Caco-2 (cell line): ENCODE results near the gene IGSF21. TPM values are rescaled to one million over a fixed set of nuclear protein-coding genes. Genes with fewer than 3 reads are reported as not detected.

ENCODE experiments used
- BruUV-seq: library from RNA; stranded (reverse); fragments of 400-500 nt; replicated peaks from 2 replicates; lab custom pipeline; 2021; lab: Mats Ljungman, UMichigan
- CTCF ChIA-PET: fragments of 300-600 bp; sonication (Branson Sonifier 250); formaldehyde crosslinking; loops from one replicate; lab custom pipeline; 2022; ENCODE audit warnings: antibody characterized with exemption; lab: Charles Lee
- POLR2A ChIA-PET: fragments of 300-600 bp; sonication (Branson Sonifier 250); formaldehyde crosslinking; loops from one replicate; lab custom pipeline; 2022; ENCODE audit warnings: antibody characterized with exemption; lab: Charles Lee
- DNase-seq, 2 experiments: peaks; one replicate each; pipeline versions ENCODE4 v3.0.0 to v3.0.0-alpha.2; 2020 to 2022
- H3K27me3 ChIP-seq: replicated peaks from 2 replicates; pipeline ENCODE4 v1.6.0; 2011; ENCODE audit warnings: low read length; ENCODE audit not compliant: control insufficient read depth, insufficient read depth
- H3K36me3 ChIP-seq: 2 replicates; pipeline ENCODE4 v1.5.1; 2011; ENCODE audit warnings: low read length; ENCODE audit not compliant: control insufficient read depth, insufficient read depth
- H3K4me1 ChIP-seq: fragments of 250-450 bp; sonication (Bioruptor Pico); 2 replicates; pipeline ENCODE4 v1.5.1; 2020; ENCODE audit warnings: mild to moderate bottlenecking
- H3K4me3 ChIP-seq: 2 replicates; pipeline ENCODE4 v1.5.1; 2011; ENCODE audit warnings: low read depth, mild to moderate bottlenecking, control low read depth, low read length
- H3K9me3 ChIP-seq: fragments of 250-450 bp; sonication (Bioruptor Pico); 2 replicates; pipeline ENCODE4 v1.5.1; 2020; ENCODE audit warnings: mild to moderate bottlenecking, moderate library complexity
- H3K27ac Mint-ChIP-seq: one replicate; pipeline ENCODE4 v1.8.0; 2022; ENCODE audit warnings: mixed read lengths; ENCODE audit not compliant: unreplicated experiment
- H3K27me3 Mint-ChIP-seq: one replicate; pipeline ENCODE4 v1.8.0; 2022; ENCODE audit warnings: mixed read lengths; ENCODE audit not compliant: insufficient read depth, unreplicated experiment
- H3K36me3 Mint-ChIP-seq: one replicate; pipeline ENCODE4 v1.8.0; 2022; ENCODE audit warnings: mild to moderate bottlenecking, mixed read lengths; ENCODE audit not compliant: insufficient read depth, unreplicated experiment
- H3K4me1 Mint-ChIP-seq: one replicate; pipeline ENCODE4 v1.8.0; 2022; ENCODE audit warnings: low read depth, mixed read lengths; ENCODE audit not compliant: unreplicated experiment
- H3K4me3 Mint-ChIP-seq: one replicate; pipeline ENCODE4 v1.8.0; 2022; ENCODE audit warnings: mild to moderate bottlenecking, moderate library complexity, mixed read lengths; ENCODE audit not compliant: unreplicated experiment
- H3K9me3 Mint-ChIP-seq: one replicate; pipeline ENCODE4 v1.8.0; 2022; ENCODE audit warnings: mixed read lengths; ENCODE audit not compliant: unreplicated experiment
- CTCF ChIP-seq, 2 experiments: fragments of 200-600 bp in 1 of 2; IDR thresholded peaks; 1 replicate in 1 of 2; 2 replicates in 1 of 2; pipeline versions ENCODE4 v1.5.1 to v1.8.0; 2011 to 2022; ENCODE audit warnings: antibody characterized with exemption in 1 of 2, control low read depth in 1 of 2, inconsistent platforms in 1 of 2, low read depth in 1 of 2, low read length in 1 of 2, mild to moderate bottlenecking in 1 of 2, moderate library complexity in 1 of 2; ENCODE audit not compliant: insufficient read depth in 1 of 2, severe bottlenecking in 1 of 2, unreplicated experiment in 1 of 2
- intact Hi-C: fragments of 100-400 bp; cut with micrococcal nuclease; formaldehyde crosslinking; loops from one replicate; pipeline ENCODE4 v1.10.0; 2022; ENCODE audit not compliant: unreplicated experiment
- total RNA-seq: library from RNA; stranded (reverse); gene quantifications from 2 replicates; pipeline ENCODE4 v1.2.3, GENCODE V29; 2022

The IGSF21 gene
- total RNA-seq, 1 experiment from 2014 or later: not detected

- Histone ChIP-seq H3K27me3 (no peaks in the 10 kb centered on the region), H3K4me1 (no peaks in the 10 kb centered on the region), H3K4me3 (no peak overlapping the region), H3K36me3 (no peaks in the 10 kb centered on the region), H3K9me3 (0 out of 2 replicates have a peak, but pooled peaks cover 5% of the 10 kb centered on the region)
- Mint-ChIP-seq H3K27ac (no peak overlapping the region), H3K4me3 (no peak overlapping the region), H3K27me3 (peaks cover 8% of the 10 kb centered on the region), H3K9me3 (no peaks in the 10 kb centered on the region), H3K36me3 (no peaks in the 10 kb centered on the region), H3K4me1 (no peaks in the 10 kb centered on the region)
- intact Hi-C loops: no loop called here
- TF ChIP-seq CTCF (IDR thresholded peaks at IDR 0.05; ENCODE audit: insufficient read depth in 1 of 2, low read depth in 1 of 2, low read length in 1 of 2, severe bottlenecking in 1 of 2, unreplicated experiment in 1 of 2): no peak
- BruUV-seq: no TSS peak
- POLR2A ChIA-PET: no interaction called here
- no peak for DNase-seq
- CTCF ChIA-PET: no interaction called here
Observed at GRCh38 chr1:18230321-18230720, 122.7 kb downstream of the IGSF21 start.

GRCh38 chr1:18230840-18231239, 123.2 kb downstream of the IGSF21 start:
- H3K9me3 ChIP-seq: 0 out of 2 replicates have a peak, but pooled peaks cover 5% of the 10 kb centered on the region
- H3K36me3 ChIP-seq: no peaks in the 10 kb centered on the region
- CTCF ChIA-PET: interaction anchor here (0.5 kb wide), 1 partner anchor 170 kb away, joined by 3 read pairs; no protein-coding TSS in a partner anchor
- Mint-ChIP-seq H3K27ac (no peak overlapping the region), H3K27me3 (peaks cover 10% of the 10 kb centered on the region), H3K9me3 (no peaks in the 10 kb centered on the region), H3K36me3 (no peaks in the 10 kb centered on the region), H3K4me1 (no peaks in the 10 kb centered on the region), H3K4me3 (no peak overlapping the region)
- intact Hi-C loops: no loop called here
- POLR2A ChIA-PET: no interaction called here
- no peak for DNase-seq
- no peaks in the 10 kb centered on the region for H3K27me3 ChIP-seq
- no peaks in the 10 kb centered on the region for H3K4me1 ChIP-seq
- no TSS peak for BruUV-seq
- H3K4me3 ChIP-seq: no peak overlapping the region
- no peak for TF ChIP-seq CTCF (IDR thresholded peaks at IDR 0.05; ENCODE audit: insufficient read depth in 1 of 2, low read depth in 1 of 2, low read length in 1 of 2, severe bottlenecking in 1 of 2, unreplicated experiment in 1 of 2)

- ChIA-PET CTCF (no interaction called here), POLR2A (no interaction called here)
- H3K36me3 Mint-ChIP-seq: no peaks in the 10 kb centered on the region
- Histone ChIP-seq H3K4me3 (no peak overlapping the region), H3K27me3 (no peaks in the 10 kb centered on the region), H3K36me3 (no peaks in the 10 kb centered on the region), H3K4me1 (no peaks in the 10 kb centered on the region), H3K9me3 (0 out of 2 replicates have a peak, but pooled peaks cover 5% of the 10 kb centered on the region)
- no TSS peak for BruUV-seq
- peak in 1 of 2 experiments; percentile 20 for TF ChIP-seq CTCF (IDR thresholded peaks at IDR 0.05; ENCODE audit: insufficient read depth in 1 of 2, low read depth in 1 of 2, low read length in 1 of 2, severe bottlenecking in 1 of 2, unreplicated experiment in 1 of 2)
- no peaks in the 10 kb centered on the region for H3K9me3 Mint-ChIP-seq
- peaks cover 16% of the 10 kb centered on the region for H3K27me3 Mint-ChIP-seq
- no peak for DNase-seq
- no peaks in the 10 kb centered on the region for H3K4me1 Mint-ChIP-seq
- no peak overlapping the region for H3K4me3 Mint-ChIP-seq
- no peak overlapping the region for H3K27ac Mint-ChIP-seq
- intact Hi-C loops: no loop called here
Observed at GRCh38 chr1:18232052-18232451, 124.5 kb downstream of the IGSF21 start.
